Naive thymus-derived CD8-positive, alpha-beta T cell (primary cell): ENCODE measurements around the gene TMEM51. TPM values are rescaled to one million over a fixed set of nuclear protein-coding genes. Genes with fewer than 3 reads are reported as not detected.

Experiments used
- ATAC-seq, 2 donors: fragments of 150-1000 bp; cut with Tn5 transposase in 1 of 2; sonication (Bioruptor Pico), chemical (Tn5 transposase) in 1 of 2; 1 replicate in 1 of 2; 2 replicates in 1 of 2; pipeline ENCODE4 v1.10.0; 2021; ENCODE audit warnings: mild to moderate bottlenecking in 2 of 2, moderate library complexity in 2 of 2
- POLR2A ChIA-PET: fragments of 350-600 bp; sonication (Branson Sonifier 250); formaldehyde crosslinking; loops from one replicate; lab custom pipeline; 2021; ENCODE audit warnings: antibody characterized with exemption; lab: Charles Lee
- DNase-seq, 10 donors: peaks; one replicate each; pipeline versions ENCODE4 v3.0.0 to v3.0.0-alpha.2; 2020 to 2022
- H3K27ac Mint-ChIP-seq, 10 donors: one replicate each; pipeline ENCODE4 v1.8.0; 2020 to 2022; ENCODE audit warnings: mild to moderate bottlenecking in 10 of 10, mixed read lengths in 10 of 10, moderate library complexity in 4 of 10, inconsistent platforms in 1 of 10
- H3K27me3 Mint-ChIP-seq, 5 donors: one replicate each; pipeline ENCODE4 v1.8.0; 2021 to 2022; ENCODE audit warnings: mixed read lengths in 5 of 5
- H3K36me3 Mint-ChIP-seq, 3 donors: one replicate each; pipeline ENCODE4 v1.8.0; 2020 to 2022; ENCODE audit warnings: mixed read lengths in 3 of 3, mild to moderate bottlenecking in 2 of 3, inconsistent platforms in 1 of 3
- H3K4me1 Mint-ChIP-seq, 4 donors: one replicate each; pipeline ENCODE4 v1.8.0; 2021 to 2022; ENCODE audit warnings: mixed read lengths in 4 of 4
- H3K4me3 Mint-ChIP-seq, 10 donors: one replicate each; pipeline ENCODE4 v1.8.0; 2020 to 2022; ENCODE audit warnings: mild to moderate bottlenecking in 10 of 10, mixed read lengths in 10 of 10, moderate library complexity in 6 of 10, inconsistent platforms in 1 of 10
- H3K9me3 Mint-ChIP-seq, 9 donors: one replicate each; pipeline ENCODE4 v1.8.0; 2020 to 2022; ENCODE audit warnings: mixed read lengths in 9 of 9, mild to moderate bottlenecking in 3 of 9, inconsistent platforms in 1 of 9, moderate library complexity in 1 of 9
- polyA plus RNA-seq, 3 donors: library from polyadenylated mRNA; unstranded; fragments of 300-500 nt; fragmentation: Illumina TruSeq; gene quantifications; one replicate each; pipeline ENCODE4 v1.2.3, GENCODE V29; 2021
- total RNA-seq, 8 experiments: library from RNA in 2 of 8; stranded (reverse) in 2 of 8; gene quantifications; one replicate each; pipeline ENCODE4 v1.2.3 and lab custom pipeline; 2021 to 2026

Gene TMEM51
- total and polyA plus RNA-seq, 5 experiments from 2014 or later = not detected

- DNase-seq = no peak
- H3K4me3 Mint-ChIP-seq = no peak overlapping the region
- H3K27me3 Mint-ChIP-seq = peaks cover 0 to 37% (median 26%) of the 10 kb centered on the region in 5 donors
- no peaks in the 10 kb centered on the region for H3K36me3 Mint-ChIP-seq
- ATAC-seq = no peak
- POLR2A ChIA-PET = no interaction called here
- no peaks in the 10 kb centered on the region for H3K9me3 Mint-ChIP-seq
- H3K4me1 Mint-ChIP-seq = peaks cover 0 to 2% (median 0%) of the 10 kb centered on the region in 4 donors
- H3K27ac Mint-ChIP-seq = no peak overlapping the region
Measured at GRCh38 chr1:15186846-15187151, 33.3 kb downstream of the TMEM51 start.

- ATAC-seq = no peak
- Mint-ChIP-seq H3K36me3 (no peaks in the 10 kb centered on the region), H3K4me3 (no peak overlapping the region), H3K4me1 (peaks cover 0 to 2% (median 0%) of the 10 kb centered on the region in 4 donors), H3K27me3 (peaks cover 0 to 37% (median 24%) of the 10 kb centered on the region in 5 donors), H3K27ac (peak overlapping the region in 1 of 10 donors; percentile 57), H3K9me3 (no peaks in the 10 kb centered on the region)
- DNase-seq = no peak
- POLR2A ChIA-PET = no interaction called here
Measured at GRCh38 chr1:15187175-15188129, 33.9 kb downstream of the TMEM51 start.

- Mint-ChIP-seq H3K27me3 (peaks cover 0 to 37% (median 23%) of the 10 kb centered on the region in 5 donors), H3K4me3 (no peak overlapping the region), H3K9me3 (no peaks in the 10 kb centered on the region), H3K36me3 (no peaks in the 10 kb centered on the region), H3K27ac (no peak overlapping the region), H3K4me1 (peaks cover 0 to 2% (median 0%) of the 10 kb centered on the region in 4 donors)
- ATAC-seq (no peak), DNase-seq (no peak)
- POLR2A ChIA-PET = no interaction called here
Measured at GRCh38 chr1:15188130-15188524, 34.6 kb downstream of the TMEM51 start.

GRCh38 chr1:15188678-15189077 is 35.1 kb downstream of the TMEM51 start:
- Mint-ChIP-seq H3K4me1 (peaks cover 0 to 2% (median 0%) of the 10 kb centered on the region in 4 donors), H3K27me3 (peaks cover 0 to 32% (median 21%) of the 10 kb centered on the region in 5 donors), H3K9me3 (no peaks in the 10 kb centered on the region), H3K27ac (no peak overlapping the region), H3K36me3 (no peaks in the 10 kb centered on the region), H3K4me3 (no peak overlapping the region)
- POLR2A ChIA-PET = no interaction called here
- ATAC-seq (no peak), DNase-seq (no peak)

DNA sequence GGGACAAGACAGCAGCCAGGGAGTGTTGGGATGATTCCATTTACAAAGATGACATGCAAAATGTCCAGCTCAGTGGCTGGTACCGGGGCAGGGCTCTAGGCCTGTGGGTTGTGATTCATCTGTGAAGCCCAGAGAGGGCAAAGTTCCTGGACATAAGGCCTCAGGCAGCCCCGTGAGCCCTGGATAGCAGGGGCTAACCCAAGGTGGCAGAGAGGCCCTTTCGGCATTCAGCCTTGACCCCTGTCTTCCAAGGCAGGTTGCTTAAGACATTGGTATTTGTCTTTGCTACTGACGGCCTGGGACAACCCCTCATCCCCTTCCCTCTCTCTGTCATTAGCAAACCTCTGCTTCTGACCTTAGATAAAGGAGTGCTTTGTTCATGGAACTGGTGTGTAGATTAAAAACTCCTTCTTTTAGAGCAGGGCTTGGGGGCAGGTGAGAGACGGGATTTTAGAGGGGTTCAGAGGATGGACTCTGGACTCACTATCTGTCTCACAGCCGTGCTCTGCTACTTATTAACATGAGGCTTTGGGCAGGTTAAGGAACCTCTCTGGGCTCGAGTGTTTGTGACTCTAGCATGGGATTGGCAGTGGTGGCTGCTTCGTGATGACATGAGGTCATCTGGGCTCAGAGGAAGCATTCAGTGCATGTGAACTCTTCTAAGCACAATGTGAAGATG is 36.3 kb downstream of the TMEM51 start:
- POLR2A ChIA-PET = no interaction called here
- no peak overlapping the region for H3K4me3 Mint-ChIP-seq
- ATAC-seq = no peak
- DNase-seq = no peak
- H3K27me3 Mint-ChIP-seq = peaks cover 0 to 24% (median 17%) of the 10 kb centered on the region in 5 donors
- peaks cover 0 to 2% (median 0%) of the 10 kb centered on the region in 4 donors for H3K4me1 Mint-ChIP-seq
- H3K36me3 Mint-ChIP-seq = no peaks in the 10 kb centered on the region
- H3K27ac Mint-ChIP-seq = no peak overlapping the region
- H3K9me3 Mint-ChIP-seq = no peaks in the 10 kb centered on the region

GRCh38 chr1:15191267-15191666 is 37.7 kb downstream of the TMEM51 start:
- H3K36me3 Mint-ChIP-seq = no peaks in the 10 kb centered on the region
- H3K4me3 Mint-ChIP-seq = no peak overlapping the region
- peaks cover 0 to 16% (median 9%) of the 10 kb centered on the region in 5 donors for H3K27me3 Mint-ChIP-seq
- POLR2A ChIA-PET = no interaction called here
- DNase-seq (no peak), ATAC-seq (no peak)
- peak overlapping the region in 1 of 10 donors; percentile 43 for H3K27ac Mint-ChIP-seq
- peaks cover 0 to 2% (median 0%) of the 10 kb centered on the region in 4 donors for H3K4me1 Mint-ChIP-seq
- no peaks in the 10 kb centered on the region for H3K9me3 Mint-ChIP-seq

GRCh38 chr1:15191770-15192169 is 38.2 kb downstream of the TMEM51 start:
- DNase-seq = no peak
- Mint-ChIP-seq H3K27me3 (peaks cover 0 to 11% (median 5%) of the 10 kb centered on the region in 5 donors), H3K4me1 (peaks cover 0 to 2% (median 0%) of the 10 kb centered on the region in 4 donors), H3K36me3 (no peaks in the 10 kb centered on the region), H3K9me3 (no peaks in the 10 kb centered on the region), H3K27ac (peak overlapping the region in 2 of 10 donors; percentile 25 to 43), H3K4me3 (no peak overlapping the region)
- no peak for ATAC-seq
- POLR2A ChIA-PET = no interaction called here

DNA sequence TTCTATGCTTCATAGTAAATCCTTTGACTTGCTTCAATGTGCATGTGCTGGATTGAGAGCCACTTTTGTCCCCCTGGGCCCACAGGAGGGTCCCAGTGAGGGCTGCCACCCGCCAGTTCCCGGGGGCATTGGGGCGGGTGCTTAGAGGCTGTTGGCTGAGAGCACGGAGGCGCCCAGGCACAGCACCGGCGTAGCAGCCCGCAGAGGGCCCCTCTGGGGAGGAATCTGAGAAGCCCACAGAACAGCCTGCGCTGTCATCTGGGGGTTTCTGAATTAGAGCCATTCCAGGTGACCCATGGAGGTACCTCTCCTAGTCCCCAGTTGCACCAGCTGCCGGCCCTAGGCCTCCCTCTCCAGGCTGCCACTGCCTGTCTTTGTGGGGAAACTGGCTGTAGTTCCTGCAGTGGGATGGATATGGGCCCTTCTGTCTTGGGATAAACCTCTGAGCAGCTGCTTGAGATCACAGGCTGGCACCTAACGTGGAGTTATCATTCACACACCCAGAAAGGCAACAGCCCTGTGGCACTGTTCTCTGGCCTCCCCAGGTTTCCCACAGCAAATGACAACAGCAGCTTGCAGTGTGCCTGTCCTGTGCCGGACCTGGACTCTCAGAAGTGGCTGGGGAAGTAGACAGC is 39.5 kb downstream of the TMEM51 start:
- Mint-ChIP-seq H3K4me3 (no peak overlapping the region), H3K9me3 (no peaks in the 10 kb centered on the region), H3K27me3 (peaks cover 0 to 7% (median 0%) of the 10 kb centered on the region in 5 donors), H3K27ac (no peak overlapping the region), H3K36me3 (no peaks in the 10 kb centered on the region), H3K4me1 (peaks cover 0 to 2% (median 0%) of the 10 kb centered on the region in 4 donors)
- POLR2A ChIA-PET = no interaction called here
- ATAC-seq (no peak), DNase-seq (no peak)

DNA sequence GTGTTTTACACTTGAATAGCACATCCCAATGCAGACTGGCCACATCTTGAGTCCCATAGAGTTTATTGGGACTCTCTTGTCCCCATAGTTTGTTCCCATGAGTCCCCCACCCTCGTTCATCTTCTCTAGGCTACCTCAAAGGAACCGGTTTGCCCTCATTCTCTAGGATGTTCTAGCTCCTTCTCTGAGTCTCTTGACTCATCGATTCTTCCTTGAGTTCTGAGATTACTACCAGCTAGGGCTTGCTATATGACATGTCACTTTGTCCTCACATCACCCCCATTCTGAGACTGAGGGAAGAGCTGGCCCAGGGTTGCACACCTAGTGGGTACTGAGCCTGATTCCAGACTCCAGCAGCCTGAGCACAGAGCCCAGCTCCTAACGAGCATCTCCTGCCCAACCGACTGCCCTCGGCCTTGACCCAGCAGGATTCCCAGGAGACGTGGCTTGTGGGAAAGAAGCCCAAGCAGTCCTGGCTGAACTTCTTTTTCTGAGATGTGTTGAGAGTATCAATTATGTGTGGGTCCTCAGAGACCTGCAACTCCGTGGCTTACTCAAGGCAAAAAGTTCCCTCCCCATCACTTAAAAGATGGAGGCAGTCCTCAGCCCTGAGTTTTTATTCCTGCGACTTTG is 42.0 kb downstream of the TMEM51 start:
- POLR2A ChIA-PET = no interaction called here
- Mint-ChIP-seq H3K9me3 (no peaks in the 10 kb centered on the region), H3K36me3 (no peaks in the 10 kb centered on the region), H3K4me1 (no peaks in the 10 kb centered on the region), H3K27me3 (peaks cover 0 to 3% (median 0%) of the 10 kb centered on the region in 5 donors), H3K4me3 (no peak overlapping the region), H3K27ac (no peak overlapping the region)
- DNase-seq = no peak
- ATAC-seq = no peak

DNA sequence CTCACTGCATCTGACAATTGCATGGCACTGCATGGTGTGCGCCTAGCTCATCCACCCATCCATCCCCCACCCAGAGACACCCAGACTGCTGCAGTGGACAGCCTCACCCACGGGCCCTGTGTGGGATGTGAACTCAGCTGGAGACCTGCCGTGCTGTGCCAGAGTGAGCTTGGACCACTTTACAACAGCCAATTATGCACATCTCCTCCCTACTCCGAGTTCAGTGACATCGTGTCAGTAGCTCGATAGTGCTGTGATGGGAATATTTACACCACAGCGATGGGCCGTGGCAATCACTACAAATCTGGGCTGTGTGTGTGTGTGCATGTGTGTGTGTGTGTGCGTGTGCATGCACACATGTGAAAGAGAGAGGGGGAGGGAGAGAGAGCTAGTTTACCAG is 42.5 kb downstream of the TMEM51 start:
- Mint-ChIP-seq H3K4me1 (no peaks in the 10 kb centered on the region), H3K4me3 (no peak overlapping the region), H3K9me3 (no peaks in the 10 kb centered on the region), H3K36me3 (no peaks in the 10 kb centered on the region), H3K27me3 (peaks cover 0 to 3% (median 0%) of the 10 kb centered on the region in 5 donors), H3K27ac (no peak overlapping the region)
- DNase-seq (no peak), ATAC-seq (no peak)
- POLR2A ChIA-PET = no interaction called here

- Mint-ChIP-seq H3K4me3 (no peak overlapping the region), H3K36me3 (no peaks in the 10 kb centered on the region), H3K4me1 (no peaks in the 10 kb centered on the region), H3K27ac (no peak overlapping the region), H3K9me3 (no peaks in the 10 kb centered on the region), H3K27me3 (peaks cover 0 to under 1% (median 0%) of the 10 kb centered on the region in 5 donors)
- POLR2A ChIA-PET = no interaction called here
- DNase-seq (no peak), ATAC-seq (no peak)
Measured at GRCh38 chr1:15196807-15197530, 43.4 kb downstream of the TMEM51 start.
